ENCODE measurements around the gene ZNF827.

GRCh38 chr4:145907390-145907789 is 31.2 kb downstream of the ZNF827 start:
- TF ChIP-seq POLR2A (IDR thresholded peaks at IDR 0.05): no peak
- TF ChIP-seq, protein P1, sequence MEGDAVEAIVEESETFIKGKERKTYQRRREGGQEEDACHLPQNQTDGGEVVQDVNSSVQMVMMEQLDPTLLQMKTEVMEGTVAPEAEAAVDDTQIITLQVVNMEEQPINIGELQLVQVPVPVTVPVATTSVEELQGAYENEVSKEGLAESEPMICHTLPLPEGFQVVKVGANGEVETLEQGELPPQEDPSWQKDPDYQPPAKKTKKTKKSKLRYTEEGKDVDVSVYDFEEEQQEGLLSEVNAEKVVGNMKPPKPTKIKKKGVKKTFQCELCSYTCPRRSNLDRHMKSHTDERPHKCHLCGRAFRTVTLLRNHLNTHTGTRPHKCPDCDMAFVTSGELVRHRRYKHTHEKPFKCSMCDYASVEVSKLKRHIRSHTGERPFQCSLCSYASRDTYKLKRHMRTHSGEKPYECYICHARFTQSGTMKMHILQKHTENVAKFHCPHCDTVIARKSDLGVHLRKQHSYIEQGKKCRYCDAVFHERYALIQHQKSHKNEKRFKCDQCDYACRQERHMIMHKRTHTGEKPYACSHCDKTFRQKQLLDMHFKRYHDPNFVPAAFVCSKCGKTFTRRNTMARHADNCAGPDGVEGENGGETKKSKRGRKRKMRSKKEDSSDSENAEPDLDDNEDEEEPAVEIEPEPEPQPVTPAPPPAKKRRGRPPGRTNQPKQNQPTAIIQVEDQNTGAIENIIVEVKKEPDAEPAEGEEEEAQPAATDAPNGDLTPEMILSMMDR (IDR thresholded peaks at IDR 0.05 in 4 of 5, conservative IDR thresholded peaks at IDR 0.05 in 1 of 5): no peak

All from gastrocnemius medialis (tissue), 4 donors.